ENCODE results near the gene PRKCZ.
"Not testable (repeated sequence)": the region's sequence is repeated elsewhere in the genome, so short reads cannot be mapped to it uniquely, and the experiment has no call there.

The PRKCZ gene

DNA sequence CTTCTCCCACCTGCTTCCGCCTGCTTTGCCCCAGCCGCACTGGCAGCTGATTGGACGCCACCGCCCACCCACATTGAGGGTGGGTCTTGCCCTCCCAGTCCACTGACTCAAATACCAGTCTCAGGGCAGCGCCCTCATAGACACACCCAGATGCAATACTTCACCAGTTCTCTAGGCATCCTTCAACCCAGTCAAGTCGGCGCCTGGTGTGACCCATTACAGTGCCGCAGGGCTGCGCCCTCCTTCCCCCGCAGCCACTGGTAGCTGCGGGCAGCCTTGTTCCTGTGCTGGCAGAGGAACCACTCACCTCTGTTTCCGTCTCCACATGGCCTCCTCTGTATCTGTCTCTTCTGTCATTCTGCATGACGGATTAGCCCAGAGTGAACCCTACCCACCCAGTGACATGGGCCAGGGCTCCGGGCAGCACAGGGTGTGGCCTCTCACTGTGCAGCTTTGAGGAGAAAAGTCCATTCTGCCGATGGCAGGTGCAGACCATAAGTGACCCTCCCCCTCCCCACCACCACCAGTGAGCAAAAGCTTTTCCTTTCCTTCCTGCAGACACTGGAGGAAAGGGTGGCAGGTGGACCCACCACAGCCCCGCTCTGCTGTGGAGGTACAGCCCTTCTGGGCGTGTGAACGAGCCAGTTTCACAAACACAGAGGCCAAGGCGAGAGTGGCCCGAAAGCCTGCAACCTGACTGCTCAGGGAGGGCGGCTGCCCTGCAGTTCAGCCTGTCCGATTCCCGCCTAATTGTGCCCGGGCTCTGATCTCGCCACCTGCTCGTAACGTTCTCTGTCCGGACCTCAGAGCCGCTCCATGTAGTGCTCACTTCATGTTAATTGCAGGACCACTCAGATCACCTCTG lies 87.3 kb downstream of the PRKCZ start:
- DNase-seq: no peak

DNA sequence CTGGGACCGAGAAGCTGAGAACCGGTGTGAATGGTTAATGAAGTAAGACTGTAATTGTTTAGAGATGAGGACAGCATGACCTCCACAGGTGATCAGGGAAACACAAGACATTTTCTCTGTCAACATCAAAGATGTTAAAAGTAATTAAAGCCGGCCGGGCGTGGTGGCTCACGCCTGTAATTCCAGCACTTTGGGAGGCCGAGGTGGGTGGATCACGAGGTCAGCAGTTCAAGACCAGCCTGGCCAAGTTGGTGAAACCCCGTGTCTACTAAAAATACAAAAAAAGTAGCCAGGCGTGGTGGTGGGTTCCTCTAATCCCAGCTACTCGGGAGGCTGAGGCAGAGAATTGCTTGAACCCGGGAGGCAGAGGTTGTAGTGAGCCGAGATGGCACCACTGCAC lies 88.9 kb downstream of the PRKCZ start:
- DNase-seq: not testable (repeated sequence)

DNA sequence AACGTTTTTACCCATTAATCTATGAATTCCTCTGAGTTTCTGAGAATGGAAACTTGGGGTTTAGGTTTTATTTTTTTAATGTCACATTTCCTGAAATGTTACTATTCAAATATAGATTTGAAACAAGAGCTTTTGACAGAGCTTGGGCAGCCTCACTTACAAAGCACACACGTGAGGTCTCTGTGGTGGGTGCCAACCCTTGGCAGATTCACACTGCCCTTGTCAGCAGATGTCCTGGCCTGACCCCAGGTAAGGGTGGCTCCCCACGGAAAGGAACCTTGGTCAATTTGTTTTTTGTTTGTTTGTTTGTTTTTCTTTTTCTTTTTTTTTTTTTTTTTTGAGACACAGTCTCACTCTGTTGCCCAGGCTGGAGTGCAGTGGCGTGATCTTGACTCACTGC lies 90.8 kb downstream of the PRKCZ start:
- DNase-seq: no peak

DNA sequence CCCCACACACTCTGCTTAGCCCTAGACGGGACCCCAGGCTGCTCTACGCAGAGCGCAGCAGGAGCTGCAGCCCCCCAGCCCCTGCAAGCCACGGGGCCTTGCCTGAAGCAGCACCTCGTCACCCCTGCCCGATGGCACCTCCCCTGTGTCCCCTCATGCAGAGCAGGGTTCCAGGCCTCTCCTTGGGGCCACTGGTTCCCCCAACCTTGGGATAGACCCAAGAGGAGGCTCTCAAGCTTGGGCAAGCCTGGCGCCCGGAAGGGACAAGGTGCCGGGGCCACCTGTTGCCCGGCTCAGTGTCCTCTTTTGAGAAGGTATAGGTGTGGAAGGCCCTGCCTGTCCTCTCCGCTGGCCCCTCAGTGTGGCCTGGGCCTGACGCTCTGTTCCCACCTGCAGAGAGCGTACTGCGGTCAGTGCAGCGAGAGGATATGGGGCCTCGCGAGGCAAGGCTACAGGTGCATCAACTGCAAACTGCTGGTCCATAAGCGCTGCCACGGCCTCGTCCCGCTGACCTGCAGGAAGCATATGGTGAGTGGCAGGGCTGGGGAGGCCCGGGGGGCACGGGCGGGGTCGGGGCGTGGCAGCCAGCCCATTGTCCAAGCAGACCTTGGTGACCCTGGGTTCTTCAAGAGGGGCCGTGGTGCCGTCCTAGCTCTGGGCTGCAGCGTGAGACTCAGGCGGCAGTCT lies 93.7 kb downstream of the PRKCZ start:
- no peak for DNase-seq

DNA sequence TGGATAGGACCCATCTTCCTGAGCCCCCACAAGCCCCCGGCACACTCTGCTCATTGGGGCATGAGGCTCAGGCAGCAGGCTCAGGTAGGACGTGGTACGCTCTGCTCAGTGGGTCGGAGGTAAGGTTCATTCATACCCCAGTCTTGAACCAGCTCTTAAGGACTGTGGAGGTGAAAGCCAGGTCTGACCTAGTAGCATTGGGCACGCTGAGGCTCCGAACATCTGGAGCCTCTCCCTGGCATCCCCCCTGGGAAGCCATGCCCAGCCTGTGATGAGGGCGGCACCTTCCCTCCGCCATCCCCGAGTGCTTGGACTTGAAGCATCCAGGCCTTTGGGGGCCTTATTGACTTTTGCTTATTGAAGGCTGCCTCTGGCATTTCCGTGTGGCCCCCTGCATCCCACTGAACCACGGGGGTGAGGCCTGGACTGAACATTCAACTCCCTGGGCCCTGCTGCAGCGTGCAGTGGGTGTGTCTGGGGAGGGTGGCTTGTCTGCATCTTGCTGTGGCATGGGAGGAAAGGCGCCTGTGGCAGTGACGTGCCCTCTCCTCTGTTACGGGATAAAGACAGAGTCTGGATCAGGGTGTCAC lies 94.4 kb downstream of the PRKCZ start:
- no peak for DNase-seq

DNA sequence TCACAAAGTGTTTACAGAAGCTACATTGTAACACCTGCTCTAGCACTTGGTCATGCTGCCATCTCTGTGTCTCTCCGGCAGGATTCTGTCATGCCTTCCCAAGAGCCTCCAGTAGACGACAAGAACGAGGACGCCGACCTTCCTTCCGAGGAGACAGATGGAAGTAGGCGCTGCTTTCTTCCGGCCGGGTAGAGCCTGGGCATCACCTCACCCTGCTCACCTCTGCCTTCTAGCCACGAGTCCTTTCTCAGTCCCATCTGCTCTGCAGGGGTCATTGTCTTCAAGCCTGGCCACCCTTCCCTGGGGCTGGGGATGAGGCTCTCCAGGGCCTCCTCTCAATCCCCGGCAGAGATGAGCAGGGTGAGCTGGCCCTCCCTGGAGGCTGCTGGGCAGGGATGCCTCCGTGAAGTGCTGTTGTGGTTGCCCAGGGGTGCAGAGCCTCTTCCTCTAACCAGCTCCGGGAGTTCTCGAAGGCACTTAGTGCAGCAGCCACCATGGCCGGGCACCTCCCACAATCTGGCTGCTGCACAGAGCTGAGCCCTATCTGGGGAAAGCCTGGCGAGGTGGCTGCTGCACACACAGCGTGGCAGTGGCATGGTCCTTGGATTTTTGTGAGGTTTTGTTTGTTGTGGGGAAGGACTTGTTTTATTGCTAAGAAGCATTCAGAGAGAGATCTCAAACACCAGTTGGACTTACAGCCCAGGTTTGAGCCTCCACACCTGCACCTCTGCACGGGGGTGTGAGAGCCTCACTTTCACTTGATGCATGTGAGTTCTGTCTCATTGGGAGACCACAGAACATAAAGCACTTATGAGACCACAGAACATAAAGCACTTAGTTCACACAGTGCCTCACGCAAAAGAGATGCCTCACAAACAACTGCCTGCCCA lies 96.0 kb downstream of the PRKCZ start:
- DNase-seq: no peak

DNA sequence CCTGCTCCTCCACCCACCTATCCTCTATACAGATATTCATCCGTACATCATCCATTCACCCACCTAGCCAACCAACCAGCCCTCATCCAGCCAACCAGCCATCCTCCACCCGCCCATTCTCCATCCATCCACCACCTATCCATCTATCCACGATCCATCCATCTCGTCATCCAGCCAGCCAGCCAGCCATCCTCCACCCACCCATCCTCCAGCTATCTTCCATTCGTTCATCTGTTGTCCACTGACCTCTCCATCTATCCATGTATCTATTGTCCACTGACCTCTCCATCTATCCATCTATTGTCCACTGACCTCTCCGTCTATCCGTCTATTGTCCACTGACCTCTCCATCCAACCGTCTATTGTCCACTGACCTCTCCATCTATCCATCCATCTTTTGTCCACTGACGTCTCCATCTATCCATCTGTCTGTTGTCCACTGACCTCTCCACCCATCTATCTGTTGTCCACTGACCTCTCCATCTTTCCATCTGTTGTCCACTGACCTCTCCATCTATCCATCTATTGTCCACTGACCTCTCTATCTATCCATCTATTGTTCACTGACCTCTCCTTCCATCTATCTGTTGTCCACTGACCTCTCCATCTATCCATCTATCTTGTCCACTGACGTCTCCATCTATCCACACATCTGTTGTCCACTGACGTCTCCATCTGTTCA lies 96.8 kb downstream of the PRKCZ start:
- no peak for DNase-seq

DNA sequence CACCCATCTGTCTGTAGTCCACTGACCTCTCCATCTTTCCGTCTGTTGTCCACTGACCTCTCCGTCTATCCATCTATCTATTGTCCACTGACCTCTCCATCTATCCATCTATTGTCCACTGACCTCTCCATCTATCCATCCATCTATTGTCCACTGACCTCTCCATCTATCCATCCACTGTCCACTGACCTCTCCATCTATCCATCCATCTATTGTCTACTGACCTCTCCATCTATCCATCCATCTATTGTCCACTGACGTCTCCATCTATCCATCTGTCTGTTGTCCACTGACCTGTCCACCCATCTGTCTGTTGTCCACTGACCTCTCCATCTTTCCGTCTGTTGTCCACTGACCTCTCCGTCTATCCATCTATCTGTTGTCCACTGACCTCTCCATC lies 97.7 kb downstream of the PRKCZ start:
- DNase-seq: not testable (repeated sequence)

DNA sequence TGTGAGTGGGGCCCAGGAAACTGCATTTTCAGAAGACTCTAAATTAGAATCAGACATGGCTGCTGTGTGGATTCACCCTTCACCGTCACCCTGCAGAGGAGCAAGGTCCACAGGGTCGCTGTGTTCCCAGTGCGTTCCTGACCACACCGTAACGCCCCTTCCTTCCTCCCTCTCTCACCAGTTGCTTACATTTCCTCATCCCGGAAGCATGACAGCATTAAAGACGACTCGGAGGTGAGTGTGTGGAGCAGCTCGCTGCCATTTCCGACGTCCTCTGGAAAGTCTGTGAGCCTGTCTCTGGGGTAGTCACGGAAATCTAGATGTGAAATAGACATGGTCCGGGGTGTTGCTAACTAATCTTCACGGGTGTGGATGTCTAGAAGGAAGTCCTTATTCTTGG lies 98.5 kb downstream of the PRKCZ start:
- peak; percentile 49 for DNase-seq

DNA sequence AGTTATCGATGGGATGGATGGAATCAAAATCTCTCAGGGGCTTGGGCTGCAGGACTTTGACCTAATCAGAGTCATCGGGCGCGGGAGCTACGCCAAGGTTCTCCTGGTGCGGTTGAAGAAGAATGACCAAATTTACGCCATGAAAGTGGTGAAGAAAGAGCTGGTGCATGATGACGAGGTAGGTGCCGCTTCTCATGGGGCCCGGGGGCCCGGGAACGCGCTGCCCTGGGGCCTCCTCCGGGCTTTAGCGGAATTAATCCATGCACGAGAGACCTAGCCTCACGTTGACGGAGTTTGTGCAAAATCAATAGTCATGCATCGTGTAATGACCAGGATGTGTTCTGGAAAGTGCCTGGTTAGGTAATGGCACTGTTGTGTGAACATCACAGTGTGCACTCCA lies 100.6 kb downstream of the PRKCZ start:
- no peak for DNase-seq

DNA sequence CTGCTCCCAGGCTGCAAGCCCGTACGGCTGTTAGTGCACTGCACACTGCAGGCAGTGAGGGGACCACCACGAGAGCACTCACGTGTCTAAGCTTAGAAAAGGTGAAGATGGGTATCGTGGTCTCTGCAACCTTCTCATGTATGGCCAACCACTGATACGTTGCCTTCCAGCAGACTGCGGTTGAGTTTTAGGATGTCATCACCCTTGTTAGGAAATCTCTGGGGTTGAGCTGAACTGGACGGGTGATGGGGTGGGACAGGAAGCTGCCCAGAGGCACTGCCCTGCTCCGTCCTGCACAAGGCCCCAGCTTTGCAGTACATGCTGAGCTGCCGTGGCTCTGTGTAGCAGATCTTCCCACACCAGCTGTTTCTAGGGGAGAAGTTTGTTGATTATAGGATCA lies 101.0 kb downstream of the PRKCZ start:
- no peak for DNase-seq

DNA sequence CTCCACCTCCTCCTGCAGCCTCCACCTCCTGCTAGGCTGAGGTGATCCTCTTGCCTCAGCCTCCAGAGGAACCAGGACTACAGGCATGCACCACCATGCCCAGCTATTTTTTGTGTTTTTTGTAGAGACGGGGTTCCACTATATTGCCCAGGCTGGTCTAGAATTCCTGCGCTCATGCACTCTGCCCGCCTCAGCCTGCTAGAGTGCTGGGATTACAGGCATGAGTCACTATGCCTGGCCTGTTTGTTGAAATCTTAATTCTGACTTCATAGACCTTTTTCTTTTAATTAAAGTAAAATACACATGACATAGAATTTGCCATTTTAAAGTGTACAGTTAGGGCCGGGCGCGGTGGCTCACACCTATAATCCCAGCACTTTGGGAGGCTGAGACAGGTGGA lies 101.7 kb downstream of the PRKCZ start:
- DNase-seq: no peak

DNA sequence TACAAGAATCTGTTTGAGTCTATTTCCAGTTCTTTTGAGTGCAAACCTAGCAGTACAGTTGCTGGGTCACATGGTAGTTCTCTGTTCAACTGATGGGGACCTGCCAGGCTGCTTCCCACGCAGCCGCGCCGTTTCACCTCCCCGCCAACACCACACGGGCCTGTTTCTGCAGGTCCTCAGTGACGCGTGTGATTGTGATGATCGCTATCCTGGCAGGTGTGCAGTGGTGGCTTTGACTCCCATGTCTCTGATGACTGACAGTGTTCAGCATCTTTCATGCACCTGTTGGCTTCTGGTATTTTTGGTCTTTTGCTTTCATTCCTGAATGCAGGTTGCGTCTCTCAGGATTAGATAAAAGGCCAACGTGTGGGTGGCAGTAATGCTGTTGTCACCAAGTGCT lies 102.7 kb downstream of the PRKCZ start:
- DNase-seq: peak; percentile 46

DNA sequence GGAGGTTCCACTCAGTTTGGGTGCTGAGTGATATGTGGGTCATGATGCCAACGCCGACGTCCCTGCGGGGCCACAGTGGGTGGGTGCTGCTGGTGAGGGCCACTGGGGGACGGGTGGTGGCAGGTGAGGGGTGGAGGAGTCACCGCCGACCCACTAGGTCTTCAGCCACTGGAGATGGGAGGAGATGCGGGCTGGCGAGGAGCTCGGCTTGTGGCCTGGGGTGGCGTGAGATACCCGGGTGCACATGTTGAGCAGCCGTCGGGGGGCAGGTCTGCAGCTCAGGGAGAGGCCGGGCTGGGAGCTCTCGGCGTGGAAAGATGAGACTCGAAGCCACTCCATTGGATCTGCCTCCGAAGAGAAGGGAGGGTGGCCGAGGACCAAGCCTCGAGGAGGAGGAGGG lies 103.8 kb downstream of the PRKCZ start:
- DNase-seq: no peak

DNA sequence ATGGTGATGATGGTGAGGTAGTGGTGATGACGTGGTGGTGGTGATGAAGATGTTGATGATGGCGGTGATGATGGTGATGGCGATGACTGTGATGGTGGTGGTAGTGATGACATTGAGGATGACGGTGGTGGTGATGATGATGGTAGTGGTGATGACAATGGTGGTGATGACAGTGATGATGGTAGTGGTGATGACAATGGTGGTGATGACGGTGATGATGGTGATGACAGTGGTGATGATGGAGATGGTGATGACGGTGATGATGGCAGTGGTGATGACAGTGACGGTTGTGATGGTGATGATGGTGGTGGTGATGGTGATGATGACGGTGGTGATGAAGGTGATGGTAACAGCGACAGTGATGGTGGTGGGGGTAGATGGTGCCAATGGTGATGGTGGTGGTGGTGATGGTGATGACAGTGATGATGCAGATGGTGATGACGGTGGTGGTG lies 105.0 kb downstream of the PRKCZ start:
- DNase-seq: no peak

DNA sequence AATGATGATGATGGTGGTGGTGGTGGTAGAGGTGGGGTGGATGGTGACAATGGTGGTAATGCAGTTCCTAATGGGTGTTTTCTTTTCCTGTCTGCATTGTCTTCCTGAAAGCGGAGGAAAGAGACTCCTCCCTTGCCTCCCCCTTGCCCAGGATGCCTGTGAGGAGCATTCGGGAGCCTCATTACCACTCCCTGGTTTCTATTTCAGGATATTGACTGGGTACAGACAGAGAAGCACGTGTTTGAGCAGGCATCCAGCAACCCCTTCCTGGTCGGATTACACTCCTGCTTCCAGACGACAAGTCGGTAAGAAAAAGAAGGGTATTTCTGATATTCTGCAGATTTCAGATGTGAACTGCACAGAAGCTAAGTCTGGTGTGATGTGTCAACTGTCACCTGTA lies 105.6 kb downstream of the PRKCZ start:
- DNase-seq: no peak

DNA sequence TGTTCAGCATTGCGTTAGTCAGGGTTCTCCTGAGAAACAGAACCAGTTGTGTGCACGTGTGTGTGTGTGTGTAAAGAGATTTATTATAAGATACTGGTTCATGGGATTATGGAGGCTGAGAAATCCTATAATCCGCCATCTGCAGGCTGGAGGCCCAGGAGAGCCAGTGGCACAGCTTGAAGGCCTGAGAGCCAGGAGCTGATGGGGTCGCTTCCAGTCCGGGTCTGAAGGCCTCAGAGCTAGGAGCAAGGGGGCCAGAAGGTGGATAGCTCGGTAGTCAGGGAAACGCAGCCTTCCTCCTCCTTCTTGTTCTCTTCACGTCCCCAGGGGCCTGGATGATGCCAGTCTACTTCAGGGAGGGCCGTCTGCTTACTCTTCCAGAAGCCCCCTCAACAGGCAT lies 106.7 kb downstream of the PRKCZ start:
- DNase-seq: no peak

DNA sequence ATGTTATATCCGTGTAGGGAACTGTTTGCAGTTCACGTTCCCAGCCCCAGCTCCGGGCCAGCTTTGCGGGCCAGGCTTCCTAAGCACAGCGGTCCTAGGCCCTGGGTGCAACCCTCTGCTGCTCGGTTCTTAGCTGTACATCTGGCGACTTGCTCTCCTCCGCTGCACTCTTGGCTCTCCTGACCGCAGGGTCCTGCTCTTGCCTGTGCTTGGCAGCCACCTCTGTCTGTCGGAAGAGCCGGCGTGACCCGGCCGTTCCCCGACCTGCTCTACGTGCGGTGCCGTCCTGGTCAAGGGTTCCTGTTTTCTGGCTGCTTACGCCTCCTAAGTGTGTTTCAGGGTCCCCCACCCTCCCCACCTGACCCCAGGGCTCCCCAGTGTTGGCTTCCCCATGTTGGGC lies 107.6 kb downstream of the PRKCZ start:
- DNase-seq: no peak

DNA sequence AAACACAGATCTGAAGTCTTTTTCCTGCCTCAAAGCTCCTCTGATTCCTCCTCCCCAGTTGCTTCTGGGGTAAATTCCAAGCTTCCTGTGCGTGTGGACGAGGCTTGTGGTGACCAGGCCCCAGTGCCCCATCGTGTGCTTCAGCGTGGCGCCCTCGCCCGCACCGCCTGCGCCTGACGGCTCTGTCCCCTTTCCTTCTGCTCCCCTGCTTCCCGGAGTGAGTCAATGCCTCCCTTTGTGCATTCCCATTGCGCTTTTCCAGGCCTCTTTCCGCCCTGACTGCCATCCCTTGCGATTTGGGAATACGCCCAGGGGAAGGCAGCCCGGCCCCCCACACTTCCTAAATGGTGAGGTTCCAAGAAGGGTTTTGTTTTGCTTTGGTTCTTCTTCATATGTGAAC lies 108.1 kb downstream of the PRKCZ start:
- DNase-seq: no peak

DNA sequence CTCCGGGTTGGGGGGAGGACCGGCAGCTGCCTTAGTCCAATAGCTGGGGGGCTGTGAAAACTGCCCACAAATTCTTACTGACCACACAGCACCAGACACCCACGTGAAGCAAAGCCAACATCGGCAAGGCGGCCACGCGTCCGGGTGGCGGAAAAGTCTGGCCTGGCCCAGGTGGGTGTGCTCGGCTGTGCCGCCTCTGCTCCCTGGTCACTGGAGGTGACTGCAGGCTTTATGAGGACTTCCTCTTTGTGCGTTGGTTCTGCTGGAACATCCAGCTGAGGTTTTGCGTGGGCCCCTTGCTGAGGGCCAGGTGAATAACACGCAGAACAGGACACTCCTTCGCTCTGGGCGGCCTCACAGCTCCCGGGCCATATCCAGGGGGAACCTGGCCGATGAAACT lies 108.9 kb downstream of the PRKCZ start:
- DNase-seq: no peak

DNA sequence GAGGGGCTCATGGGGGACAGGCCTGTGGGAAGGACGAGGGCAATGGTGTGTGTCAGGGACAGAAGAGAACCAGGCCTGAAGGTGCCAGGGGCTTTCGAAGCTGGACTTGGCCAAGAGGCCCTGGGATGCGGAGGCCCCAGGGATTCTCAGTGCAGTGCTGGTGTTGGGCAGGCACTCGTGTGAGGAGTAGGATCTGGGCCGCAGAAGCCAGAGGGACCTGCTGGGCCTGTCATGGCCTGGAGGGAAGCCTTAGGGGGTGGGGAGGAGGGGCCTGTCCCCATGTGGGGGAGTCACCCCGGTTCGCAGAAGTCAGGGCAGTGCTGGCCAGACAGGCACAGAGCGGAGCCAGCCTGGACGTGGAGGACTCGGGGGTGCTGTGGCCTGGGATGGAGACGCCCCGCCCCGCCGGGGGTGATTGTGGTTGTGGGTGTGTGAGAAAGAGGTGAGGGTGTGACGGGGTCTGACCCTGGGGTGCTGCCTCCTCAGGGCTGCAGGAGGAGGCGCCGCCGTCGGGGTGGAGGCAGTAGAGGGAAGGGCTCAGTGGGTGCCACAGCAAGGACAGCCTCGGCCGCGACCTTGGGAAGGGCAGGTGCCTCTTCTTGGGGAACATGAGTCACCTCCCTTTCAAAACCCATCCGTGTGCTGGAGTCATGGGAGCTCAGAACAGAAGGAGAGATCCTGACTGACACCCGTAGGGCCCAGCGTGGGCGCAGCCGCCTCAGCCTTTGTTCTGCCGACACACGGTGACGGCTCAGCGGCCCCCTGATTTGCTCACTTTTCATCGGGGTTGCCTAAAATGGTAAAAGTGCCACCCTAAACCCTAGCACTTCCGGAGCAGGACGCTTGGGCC lies 110.5 kb downstream of the PRKCZ start:
- no peak for DNase-seq

Measured in activated CD4-positive, alpha-beta T cell treated with anti-CD3 and anti-CD28 coated beads for 48 hours (primary cell).